ENCODE results near the gene PARK7. TPM values are rescaled to one million over a fixed set of nuclear protein-coding genes. Genes with fewer than 3 reads are reported as not detected.

The PARK7 gene
- total RNA-seq, 4 donors from 2014 or later: 40.4 to 103 (median 82.8) TPM

GRCh38 chr1:8018492-8019228, 57.1 kb downstream of the PARK7 start:
- H3K27ac ChIP-seq: peak overlapping the region; percentile 28 to 75 (median 54)
- no peak for DNase-seq
- no peak overlapping the region for H3K4me3 ChIP-seq
- peaks cover 29 to 77% (median 57%) of the 10 kb centered on the region in 4 donors for H3K4me1 ChIP-seq
- no peaks in the 10 kb centered on the region for H3K27me3 ChIP-seq
- intact Hi-C loops (cut with DNase I; ENCODE audit: low total_unique reads): no loop called here
- whole genome bisulfite sequencing, 2 donors (ENCODE audit: low coverage in 1 of 2): 83 to 85% methylated on average over 3 of the region's 3 CpGs
- H3K36me3 ChIP-seq: peaks cover 0 to 7% (median 0%) of the 10 kb centered on the region in 4 donors
- in situ Hi-C loops (cut with MboI; ENCODE audit: low pct_ligation_motif_present in 1 of 4, low pct_unique_long_range_greater_than_20kb in 1 of 4, low sequenced_read_pairs in 3 of 4): loop anchor here (5.0 to 10.0 kb wide), 3 partner anchors 296 to 326 kb away; partner anchors contain the start of gene SLC45A1 (in 4 of the 4)
- TF ChIP-seq POLR2A (IDR thresholded peaks at IDR 0.05) (no peak), EP300 (IDR thresholded peaks at IDR 0.05; ENCODE audit: low read depth) (no peak), CTCF (IDR thresholded peaks at IDR 0.05) (no peak), POLR2AphosphoS5 (IDR thresholded peaks at IDR 0.05) (no peak)
- H3K9me3 ChIP-seq: no peaks in the 10 kb centered on the region

- H3K27me3 ChIP-seq: no peaks in the 10 kb centered on the region
- no peaks in the 10 kb centered on the region for H3K9me3 ChIP-seq
- no peak overlapping the region for H3K4me3 ChIP-seq
- 93 to 94% methylated on average over 5 of the region's 5 CpGs for WGBS, 2 donors (ENCODE audit: low coverage in 1 of 2)
- no peak for DNase-seq
- peaks cover 0 to 2% (median 0%) of the 10 kb centered on the region in 4 donors for H3K36me3 ChIP-seq
- intact Hi-C loops (cut with DNase I; ENCODE audit: low total_unique reads) (no loop called here), in situ Hi-C loops (cut with MboI; ENCODE audit: low pct_ligation_motif_present in 1 of 4, low pct_unique_long_range_greater_than_20kb in 1 of 4, low sequenced_read_pairs in 3 of 4) (loop anchor here (5.0 to 10.0 kb wide), 3 partner anchors 296 to 326 kb away; partner anchors contain the start of gene SLC45A1 (in 4 of the 4))
- H3K4me1 ChIP-seq: peaks cover 29 to 83% (median 57%) of the 10 kb centered on the region in 4 donors
- peak overlapping the region; percentile 23 to 75 (median 54) for H3K27ac ChIP-seq
- TF ChIP-seq POLR2AphosphoS5 (IDR thresholded peaks at IDR 0.05) (no peak), EP300 (IDR thresholded peaks at IDR 0.05; ENCODE audit: low read depth) (no peak), POLR2A (IDR thresholded peaks at IDR 0.05) (no peak)
Measured at GRCh38 chr1:8019229-8019620, 57.7 kb downstream of the PARK7 start.

- peak overlapping the region; percentile 14 to 75 (median 36) for H3K27ac ChIP-seq
- DNase-seq: no peak
- in situ Hi-C loops (cut with MboI; ENCODE audit: low pct_ligation_motif_present in 1 of 4, low pct_unique_long_range_greater_than_20kb in 1 of 4, low sequenced_read_pairs in 3 of 4): no loop called here
- no peaks in the 10 kb centered on the region for H3K9me3 ChIP-seq
- TF ChIP-seq POLR2A (IDR thresholded peaks at IDR 0.05): no peak
- peak in 1 of 3 donors; percentile 6 for TF ChIP-seq POLR2AphosphoS5 (IDR thresholded peaks at IDR 0.05)
- H3K36me3 ChIP-seq: no peaks in the 10 kb centered on the region
- H3K4me1 ChIP-seq: peaks cover 29 to 91% (median 53%) of the 10 kb centered on the region in 4 donors
- H3K4me3 ChIP-seq: no peak overlapping the region
- no peaks in the 10 kb centered on the region for H3K27me3 ChIP-seq
- intact Hi-C loops (cut with DNase I; ENCODE audit: low total_unique reads): loop anchor here (10.0 kb wide), 1 partner anchor 195 kb away; no protein-coding TSS in a partner anchor
Measured at GRCh38 chr1:8020032-8020431, 58.5 kb downstream of the PARK7 start.

- H3K27ac ChIP-seq: peak overlapping the region in 3 of 4 donors; percentile 21 to 92 (median 31)
- no peak overlapping the region for H3K4me3 ChIP-seq
Measured at GRCh38 chr1:8021676-8022266, 60.3 kb downstream of the PARK7 start.

More at GRCh38 chr1:8021676-8022266, 60.3 kb downstream of the PARK7 start:
- WGBS, 2 donors (ENCODE audit: low coverage in 1 of 2): 89 to 94% methylated on average over 6 of the region's 6 CpGs
- in situ Hi-C loops (cut with MboI; ENCODE audit: low pct_ligation_motif_present in 1 of 4, low pct_unique_long_range_greater_than_20kb in 1 of 4, low sequenced_read_pairs in 3 of 4): no loop called here
- no peaks in the 10 kb centered on the region for H3K9me3 ChIP-seq
- DNase-seq: no peak
- no peaks in the 10 kb centered on the region for H3K36me3 ChIP-seq
- TF ChIP-seq CTCF (IDR thresholded peaks at IDR 0.05) (no peak), POLR2A (IDR thresholded peaks at IDR 0.05) (no peak)
- peaks cover 12 to 81% (median 44%) of the 10 kb centered on the region in 4 donors for H3K4me1 ChIP-seq
- intact Hi-C loops (cut with DNase I; ENCODE audit: low total_unique reads): loop anchor here (10.0 kb wide), 1 partner anchor 193 kb away; no protein-coding TSS in a partner anchor
- H3K27me3 ChIP-seq: no peaks in the 10 kb centered on the region

All from transverse colon (tissue), 4 donors.